C4-2B (cell line): ENCODE measurements around the gene GNB1L.

ENCODE experiments used
- ZFX ChIP-seq: fragments of 450-650 bp; IDR thresholded peaks from 2 replicates; pipeline ENCODE4 v1.6.1; 2017
- TF ChIP-seq, protein P1 (sequence below): fragments of 450-650 bp; conservative IDR thresholded peaks from 2 replicates; pipeline ENCODE4 v1.5.1; 2017; ENCODE audit warnings: mild to moderate bottlenecking

DNA sequence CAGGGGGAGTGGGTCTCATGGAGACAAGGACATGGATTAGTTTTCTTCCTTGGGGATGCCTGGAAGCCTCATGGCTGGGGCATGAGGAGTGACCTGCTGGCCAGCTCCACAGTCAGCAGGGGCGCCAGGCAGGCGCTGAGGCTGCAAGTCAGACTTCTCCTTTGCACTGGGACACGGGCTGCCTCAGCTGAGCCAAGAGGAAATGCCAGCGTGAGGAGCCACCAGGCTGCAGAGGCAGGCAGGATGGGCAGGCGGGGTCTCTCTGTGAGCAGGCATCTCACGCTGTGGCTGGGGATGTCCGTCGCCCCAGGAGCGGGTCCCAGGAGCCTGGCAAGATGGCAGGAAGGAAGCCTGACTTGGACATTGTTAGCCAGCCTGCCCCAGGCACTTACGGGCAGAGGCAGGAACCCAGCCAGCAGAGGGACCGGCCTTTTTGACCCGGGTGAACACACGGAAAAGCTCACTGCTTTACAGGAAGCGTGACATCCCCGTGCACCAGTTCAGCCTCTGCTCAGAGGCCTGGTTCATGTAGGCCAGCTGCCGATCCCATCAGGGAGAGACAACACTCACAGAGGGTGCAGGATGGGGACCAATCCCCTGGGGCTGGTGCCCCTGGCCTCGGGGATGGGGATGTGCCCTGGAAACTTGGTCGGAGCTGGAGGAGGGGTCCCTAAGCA is 10.2 kb downstream of the GNB1L start:
- TF ChIP-seq, protein P1, sequence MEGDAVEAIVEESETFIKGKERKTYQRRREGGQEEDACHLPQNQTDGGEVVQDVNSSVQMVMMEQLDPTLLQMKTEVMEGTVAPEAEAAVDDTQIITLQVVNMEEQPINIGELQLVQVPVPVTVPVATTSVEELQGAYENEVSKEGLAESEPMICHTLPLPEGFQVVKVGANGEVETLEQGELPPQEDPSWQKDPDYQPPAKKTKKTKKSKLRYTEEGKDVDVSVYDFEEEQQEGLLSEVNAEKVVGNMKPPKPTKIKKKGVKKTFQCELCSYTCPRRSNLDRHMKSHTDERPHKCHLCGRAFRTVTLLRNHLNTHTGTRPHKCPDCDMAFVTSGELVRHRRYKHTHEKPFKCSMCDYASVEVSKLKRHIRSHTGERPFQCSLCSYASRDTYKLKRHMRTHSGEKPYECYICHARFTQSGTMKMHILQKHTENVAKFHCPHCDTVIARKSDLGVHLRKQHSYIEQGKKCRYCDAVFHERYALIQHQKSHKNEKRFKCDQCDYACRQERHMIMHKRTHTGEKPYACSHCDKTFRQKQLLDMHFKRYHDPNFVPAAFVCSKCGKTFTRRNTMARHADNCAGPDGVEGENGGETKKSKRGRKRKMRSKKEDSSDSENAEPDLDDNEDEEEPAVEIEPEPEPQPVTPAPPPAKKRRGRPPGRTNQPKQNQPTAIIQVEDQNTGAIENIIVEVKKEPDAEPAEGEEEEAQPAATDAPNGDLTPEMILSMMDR, result no peak
- peak; percentile 52; the same call in 1 of the 2 replicates for TF ChIP-seq ZFX
